GM18526 (cell line): ENCODE results near the gene ZNF43.

Experiments used
- POLR2A ChIP-seq: IDR thresholded peaks from 3 replicates; pipeline ENCODE4 v1.6.1; 2011; ENCODE audit not compliant: insufficient read length; ENCODE audit errors: extremely low read depth

ZNF43 gene

GRCh38 chr19:21824679-21825078 is 11.3 kb downstream of the ZNF43 start:
- no peak for TF ChIP-seq POLR2A

GRCh38 chr19:21823224-21823623 is 12.8 kb downstream of the ZNF43 start:
- no peak for TF ChIP-seq POLR2A

GRCh38 chr19:21812448-21812847 is 23.5 kb downstream of the ZNF43 start:
- no peak for TF ChIP-seq POLR2A

- TF ChIP-seq POLR2A, result no peak
These were observed 46.4 kb downstream of the ZNF43 start for GRCh38 chr19:21789466-21790085.

- no peak for TF ChIP-seq POLR2A
These were observed 49.0 kb downstream of the ZNF43 start for GRCh38 chr19:21786936-21787335.

GRCh38 chr19:21767065-21767800 is 68.7 kb downstream of the ZNF43 start, which contains the start of gene ZNF100:
ZNF100 (minus strand) TSS chr19:21767579; CDS start chr19:21767429, 150 bp downstream.
- TF ChIP-seq POLR2A, result peak; percentile 70

GRCh38 chr19:21765151-21765550 is 70.8 kb downstream of the ZNF43 start:
- TF ChIP-seq POLR2A, result no peak

- no peak for TF ChIP-seq POLR2A
These were observed 77.7 kb downstream of the ZNF43 start for GRCh38 chr19:21758296-21758695.
